ENCODE data around the gene HLCS.

The HLCS gene

DNA sequence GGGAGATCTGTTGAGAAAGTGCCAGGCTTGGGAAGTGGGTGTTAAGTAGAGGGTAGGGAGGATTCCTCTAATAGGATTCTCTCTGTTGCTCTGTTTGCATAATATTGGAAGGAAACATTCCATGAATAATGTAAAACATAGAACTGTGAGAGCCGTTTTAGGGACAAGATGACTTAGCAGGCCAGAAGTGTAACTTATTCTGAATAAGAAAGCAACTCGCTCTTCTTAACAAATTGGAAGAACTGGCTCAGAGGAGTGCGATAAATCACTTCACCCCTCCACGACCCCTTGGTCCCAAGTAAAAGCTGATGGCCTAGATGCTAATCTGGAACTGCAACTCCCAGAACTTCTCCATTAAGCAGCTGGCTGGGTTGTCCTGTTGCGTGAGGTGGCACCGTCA lies 248.5 kb downstream of the HLCS start:
- TF ChIP-seq POLR2AphosphoS5 (IDR thresholded peaks at IDR 0.05; ENCODE audit: low read depth, low read length), result no peak
- TF ChIP-seq POLR2A (IDR thresholded peaks at IDR 0.05; ENCODE audit: low read depth, low read length), result no peak
- TF ChIP-seq TAF1 (IDR thresholded peaks at IDR 0.05; ENCODE audit: borderline replicate concordance, low read depth, low read length), result no peak
- FAIRE-seq (no peak), DNase-seq (ENCODE audit: insufficient read length) (no peak)

GRCh38 chr21:36716836-36717235 lies 249.6 kb downstream of the HLCS start:
- TF ChIP-seq POLR2A (IDR thresholded peaks at IDR 0.05; ENCODE audit: low read depth, low read length) (no peak), POLR2AphosphoS5 (IDR thresholded peaks at IDR 0.05; ENCODE audit: low read depth, low read length) (no peak), TAF1 (IDR thresholded peaks at IDR 0.05; ENCODE audit: borderline replicate concordance, low read depth, low read length) (no peak)
- DNase-seq (ENCODE audit: insufficient read length), result no peak
- no peak for FAIRE-seq

GRCh38 chr21:36716387-36716786 lies 250.1 kb downstream of the HLCS start:
- FAIRE-seq (no peak), DNase-seq (ENCODE audit: insufficient read length) (no peak)
- no peak for TF ChIP-seq TAF1 (IDR thresholded peaks at IDR 0.05; ENCODE audit: borderline replicate concordance, low read depth, low read length)
- TF ChIP-seq POLR2AphosphoS5 (IDR thresholded peaks at IDR 0.05; ENCODE audit: low read depth, low read length), result no peak
- no peak for TF ChIP-seq POLR2A (IDR thresholded peaks at IDR 0.05; ENCODE audit: low read depth, low read length)

DNA sequence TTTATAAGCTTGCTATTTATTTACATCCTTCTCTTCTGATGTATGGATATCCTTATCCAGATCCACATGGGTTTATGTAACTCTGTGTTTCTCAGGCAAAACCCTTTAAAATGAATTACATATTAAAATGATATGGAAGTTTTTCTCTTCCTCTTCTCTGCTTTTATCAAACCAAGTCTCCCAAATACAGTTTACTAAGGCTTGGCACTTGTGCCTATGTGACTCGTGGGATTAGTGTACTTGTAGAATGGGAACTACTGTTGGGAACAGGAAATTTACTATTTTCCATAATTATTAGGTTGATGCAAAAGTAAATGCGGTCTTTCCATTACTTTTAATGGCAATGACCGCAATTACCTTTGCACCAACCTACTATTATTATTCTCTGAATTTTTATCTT lies 252.7 kb downstream of the HLCS start:
- TF ChIP-seq POLR2AphosphoS5 (IDR thresholded peaks at IDR 0.05; ENCODE audit: low read depth, low read length) (no peak), TAF1 (IDR thresholded peaks at IDR 0.05; ENCODE audit: borderline replicate concordance, low read depth, low read length) (no peak), POLR2A (IDR thresholded peaks at IDR 0.05; ENCODE audit: low read depth, low read length) (no peak)
- DNase-seq (ENCODE audit: insufficient read length) (no peak), FAIRE-seq (no peak)

GRCh38 chr21:36710729-36711048 lies 255.8 kb downstream of the HLCS start:
- TF ChIP-seq POLR2AphosphoS5 (IDR thresholded peaks at IDR 0.05; ENCODE audit: low read depth, low read length) (no peak), TAF1 (IDR thresholded peaks at IDR 0.05; ENCODE audit: borderline replicate concordance, low read depth, low read length) (no peak), POLR2A (IDR thresholded peaks at IDR 0.05; ENCODE audit: low read depth, low read length) (no peak)
- DNase-seq (ENCODE audit: insufficient read length) (no peak), FAIRE-seq (no peak)

DNA sequence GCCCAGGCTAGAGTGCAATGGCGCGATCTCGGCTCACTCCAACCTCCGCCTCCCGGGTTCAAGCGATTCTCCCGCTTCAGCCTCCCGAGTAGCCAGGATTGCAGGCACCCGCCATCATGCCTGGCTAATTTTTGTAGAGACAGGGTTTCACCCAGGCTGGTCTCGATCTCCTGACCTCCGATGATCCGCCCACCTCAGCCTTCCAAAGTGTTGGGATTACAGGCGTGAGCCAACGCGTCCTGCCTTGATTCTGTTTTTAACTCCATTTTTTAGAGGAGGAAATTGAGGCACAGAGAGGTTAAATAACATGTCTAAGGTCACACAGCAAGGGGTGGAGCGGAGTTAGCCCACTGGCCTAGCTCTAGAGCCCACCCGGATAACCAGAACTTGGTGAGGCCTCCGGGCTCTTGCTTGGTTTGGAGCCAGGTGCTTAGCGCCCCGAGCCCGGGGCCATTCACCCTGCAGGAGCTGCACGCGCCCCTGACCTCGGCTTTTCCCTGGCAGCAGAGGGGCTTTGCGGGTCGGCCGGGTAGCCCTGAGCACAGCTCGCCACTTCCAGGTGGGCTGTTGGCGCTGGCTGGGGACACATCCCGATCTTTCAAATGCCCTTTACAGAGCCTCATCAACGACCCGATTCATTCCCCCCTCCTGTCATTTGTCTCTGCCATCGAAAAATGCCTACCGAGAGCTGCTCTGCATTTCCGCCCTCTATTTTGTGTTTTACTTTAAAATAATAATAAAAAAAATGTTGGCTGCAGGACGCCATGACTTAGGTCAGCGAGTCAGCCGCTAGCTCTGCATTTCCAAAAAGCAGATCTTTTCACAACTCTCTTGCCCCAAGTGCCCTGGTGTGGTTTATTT lies 256.4 kb downstream of the HLCS start:
- FAIRE-seq (no peak), DNase-seq (ENCODE audit: insufficient read length) (no peak)
- TF ChIP-seq TAF1 (IDR thresholded peaks at IDR 0.05; ENCODE audit: borderline replicate concordance, low read depth, low read length) (no peak), POLR2AphosphoS5 (IDR thresholded peaks at IDR 0.05; ENCODE audit: low read depth, low read length) (no peak), POLR2A (IDR thresholded peaks at IDR 0.05; ENCODE audit: low read depth, low read length) (no peak)

GRCh38 chr21:36709030-36709867 lies 257.2 kb downstream of the HLCS start:
- DNase-seq (ENCODE audit: insufficient read length) (no peak), FAIRE-seq (no peak)

GRCh38 chr21:36708286-36709029 lies 258.0 kb downstream of the HLCS start:
- no peak for DNase-seq (ENCODE audit: insufficient read length)
- FAIRE-seq, result no peak
- no peak for TF ChIP-seq TAF1 (IDR thresholded peaks at IDR 0.05; ENCODE audit: borderline replicate concordance, low read depth, low read length)
- TF ChIP-seq POLR2A (IDR thresholded peaks at IDR 0.05; ENCODE audit: low read depth, low read length), result no peak
- no peak for TF ChIP-seq POLR2AphosphoS5 (IDR thresholded peaks at IDR 0.05; ENCODE audit: low read depth, low read length)

More at GRCh38 chr21:36709030-36709867, 257.2 kb downstream of the HLCS start:
- no peak for TF ChIP-seq POLR2AphosphoS5 (IDR thresholded peaks at IDR 0.05; ENCODE audit: low read depth, low read length)
- no peak for TF ChIP-seq TAF1 (IDR thresholded peaks at IDR 0.05; ENCODE audit: borderline replicate concordance, low read depth, low read length)
- no peak for TF ChIP-seq POLR2A (IDR thresholded peaks at IDR 0.05; ENCODE audit: low read depth, low read length)

GRCh38 chr21:36707763-36708285 lies 258.6 kb downstream of the HLCS start:
- FAIRE-seq (no peak), DNase-seq (ENCODE audit: insufficient read length) (no peak)
- no peak for TF ChIP-seq TAF1 (IDR thresholded peaks at IDR 0.05; ENCODE audit: borderline replicate concordance, low read depth, low read length)
- no peak for TF ChIP-seq POLR2AphosphoS5 (IDR thresholded peaks at IDR 0.05; ENCODE audit: low read depth, low read length)
- no peak for TF ChIP-seq POLR2A (IDR thresholded peaks at IDR 0.05; ENCODE audit: low read depth, low read length)

- DNase-seq (ENCODE audit: insufficient read length) (no peak), FAIRE-seq (no peak)
- no peak for TF ChIP-seq POLR2A (IDR thresholded peaks at IDR 0.05; ENCODE audit: low read depth, low read length)
- no peak for TF ChIP-seq POLR2AphosphoS5 (IDR thresholded peaks at IDR 0.05; ENCODE audit: low read depth, low read length)
- no peak for TF ChIP-seq TAF1 (IDR thresholded peaks at IDR 0.05; ENCODE audit: borderline replicate concordance, low read depth, low read length)
Observed at GRCh38 chr21:36706951-36707762, 259.3 kb downstream of the HLCS start.

Measured in GM12892 (cell line).